ENCODE results near the gene ICAM3.

GRCh38 chr19:10321874-10322835 is 17.3 kb downstream of the ICAM3 start:
- TF ChIP-seq CTCF (conservative IDR thresholded peaks at IDR 0.05; ENCODE audit: low read length) (no peak), EZH2phosphoT487 (IDR thresholded peaks at IDR 0.05; ENCODE audit: borderline replicate concordance) (no peak)

Data from Loucy (cell line).